Raji (cell line): ENCODE data around the gene TRAFD1.

Experiments
- POLR2A ChIP-seq: IDR thresholded peaks from 2 replicates; pipeline ENCODE4 v1.6.1; 2011; ENCODE audit warnings: low read depth, low read length, control low read depth; ENCODE audit not compliant: insufficient read depth

The TRAFD1 gene

GRCh38 chr12:112125250-112125999, at the start of gene TRAFD1:
Gene TRAFD1, plus strand, starts transcription at chr12:112125560. Its CDS starts 4,963 bp downstream, at chr12:112130523.
- TF ChIP-seq POLR2A, result peak; percentile 99

- TF ChIP-seq POLR2A, result no peak
These were observed 38.1 kb upstream of the TRAFD1 start for GRCh38 chr12:112087055-112087850.

- TF ChIP-seq POLR2A, result no peak
These were observed 37.5 kb upstream of the TRAFD1 start for GRCh38 chr12:112087851-112088250.

GRCh38 chr12:112091563-112091962, 33.8 kb upstream of the TRAFD1 start:
- no peak for TF ChIP-seq POLR2A

GRCh38 chr12:112096070-112096469, 29.3 kb upstream of the TRAFD1 start:
- TF ChIP-seq POLR2A, result no peak

GRCh38 chr12:112096667-112097066, 28.7 kb upstream of the TRAFD1 start:
- no peak for TF ChIP-seq POLR2A

GRCh38 chr12:112097641-112098040, 27.7 kb upstream of the TRAFD1 start:
- no peak for TF ChIP-seq POLR2A

- no peak for TF ChIP-seq POLR2A
These were observed 23.2 kb upstream of the TRAFD1 start for GRCh38 chr12:112102127-112102526.

- no peak for TF ChIP-seq POLR2A
These were observed 21.4 kb upstream of the TRAFD1 start for GRCh38 chr12:112103758-112104503.

GRCh38 chr12:112105891-112106290, 19.5 kb upstream of the TRAFD1 start:
- no peak for TF ChIP-seq POLR2A

GRCh38 chr12:112107306-112108201, 17.8 kb upstream of the TRAFD1 start:
- peak; percentile 32; the same call in 1 of the 2 replicates for TF ChIP-seq POLR2A

GRCh38 chr12:112108202-112109079, 16.9 kb upstream of the TRAFD1 start, which contains the start of gene NAA25:
Gene NAA25, minus strand, starts transcription at chr12:112108783. Its CDS starts 10 bp downstream, at chr12:112108773.
- peak; percentile 77 for TF ChIP-seq POLR2A

- no peak for TF ChIP-seq POLR2A
These were observed 13.4 kb upstream of the TRAFD1 start for GRCh38 chr12:112111931-112112330.
